Chondrocyte (in vitro differentiated cells): ENCODE measurements around the gene NUMBL. TPM values are rescaled to one million over a fixed set of nuclear protein-coding genes. Genes with fewer than 3 reads are reported as not detected.

Experiments
- DNase-seq: peaks from one replicate; pipeline ENCODE4 v3.0.0; 2021; ENCODE audit warnings: mixed read lengths, low spot score
- H3K27ac Mint-ChIP-seq: one replicate; pipeline ENCODE4 v1.8.0; 2021; ENCODE audit warnings: mild to moderate bottlenecking, moderate library complexity, mixed read lengths; ENCODE audit not compliant: unreplicated experiment
- H3K27me3 Mint-ChIP-seq: 2 replicates; pipeline ENCODE4 v1.8.0; 2021; ENCODE audit warnings: low read depth, mixed read lengths
- H3K36me3 Mint-ChIP-seq: 2 replicates; pipeline ENCODE4 v1.8.0; 2021; ENCODE audit warnings: low read depth, mixed read lengths
- H3K4me1 Mint-ChIP-seq: 2 replicates; pipeline ENCODE4 v1.8.0; 2021; ENCODE audit warnings: low read depth, mild to moderate bottlenecking, mixed read lengths
- H3K4me3 Mint-ChIP-seq: one replicate; pipeline ENCODE4 v1.8.0; 2021; ENCODE audit warnings: mild to moderate bottlenecking, moderate library complexity, mixed read lengths; ENCODE audit not compliant: unreplicated experiment
- H3K9me3 Mint-ChIP-seq: 2 replicates; pipeline ENCODE4 v1.8.0; 2021; ENCODE audit warnings: low read depth, mixed read lengths
- CTCF ChIP-seq: fragments of 200-600 bp; sonication (generic); IDR thresholded peaks from 2 replicates; pipeline ENCODE4 v1.5.0; 2021; ENCODE audit warnings: antibody characterized with exemption, mild to moderate bottlenecking, moderate library complexity
- total RNA-seq: library from RNA; stranded (reverse); gene quantifications from 3 replicates; pipeline ENCODE4 v1.2.1, GENCODE V29; 2021

NUMBL gene
- total RNA-seq, 1 donor from 2014 or later = 121 TPM

- no peak for DNase-seq
- H3K27ac Mint-ChIP-seq = peak overlapping the region; percentile 96
- H3K9me3 Mint-ChIP-seq = no peaks in the 10 kb centered on the region
- peak overlapping the region; percentile 8 for H3K4me3 Mint-ChIP-seq
- peaks cover 65% of the 10 kb centered on the region for H3K4me1 Mint-ChIP-seq
- TF ChIP-seq CTCF = no peak
- no peaks in the 10 kb centered on the region for H3K27me3 Mint-ChIP-seq
- H3K36me3 Mint-ChIP-seq = no peaks in the 10 kb centered on the region
Observed at GRCh38 chr19:40641281-40641680, 49.2 kb downstream of the NUMBL start.

GRCh38 chr19:40640744-40641143, 49.7 kb downstream of the NUMBL start:
- peaks cover 60% of the 10 kb centered on the region for H3K4me1 Mint-ChIP-seq
- DNase-seq = no peak
- peak overlapping the region; percentile 47 for H3K4me3 Mint-ChIP-seq
- H3K9me3 Mint-ChIP-seq = no peaks in the 10 kb centered on the region
- no peaks in the 10 kb centered on the region for H3K36me3 Mint-ChIP-seq
- H3K27me3 Mint-ChIP-seq = no peaks in the 10 kb centered on the region
- peak overlapping the region; percentile 96 for H3K27ac Mint-ChIP-seq
- no peak for TF ChIP-seq CTCF

GRCh38 chr19:40639638-40639982, 50.8 kb downstream of the NUMBL start:
- H3K27ac Mint-ChIP-seq = peak overlapping the region; percentile 96
- no peaks in the 10 kb centered on the region for H3K36me3 Mint-ChIP-seq
- no peak for DNase-seq
- no peaks in the 10 kb centered on the region for H3K27me3 Mint-ChIP-seq
- H3K4me3 Mint-ChIP-seq = no peak overlapping the region
- peaks cover 51% of the 10 kb centered on the region for H3K4me1 Mint-ChIP-seq
- H3K9me3 Mint-ChIP-seq = no peaks in the 10 kb centered on the region
- no peak for TF ChIP-seq CTCF

GRCh38 chr19:40638327-40638726, 52.1 kb downstream of the NUMBL start:
- H3K4me1 Mint-ChIP-seq = peaks cover 60% of the 10 kb centered on the region
- no peaks in the 10 kb centered on the region for H3K36me3 Mint-ChIP-seq
- no peaks in the 10 kb centered on the region for H3K9me3 Mint-ChIP-seq
- H3K27me3 Mint-ChIP-seq = no peaks in the 10 kb centered on the region
- H3K27ac Mint-ChIP-seq = no peak overlapping the region
- no peak for TF ChIP-seq CTCF
- no peak for DNase-seq
- no peak overlapping the region for H3K4me3 Mint-ChIP-seq

GRCh38 chr19:40633207-40633606, 57.2 kb downstream of the NUMBL start:
- Mint-ChIP-seq H3K4me1 (peaks cover 26% of the 10 kb centered on the region), H3K27me3 (no peaks in the 10 kb centered on the region), H3K36me3 (peaks cover 7% of the 10 kb centered on the region), H3K27ac (no peak overlapping the region), H3K4me3 (no peak overlapping the region), H3K9me3 (no peaks in the 10 kb centered on the region)
- TF ChIP-seq CTCF = no peak
- DNase-seq = no peak
